ENCODE data around the gene PRKAG2.

DNA sequence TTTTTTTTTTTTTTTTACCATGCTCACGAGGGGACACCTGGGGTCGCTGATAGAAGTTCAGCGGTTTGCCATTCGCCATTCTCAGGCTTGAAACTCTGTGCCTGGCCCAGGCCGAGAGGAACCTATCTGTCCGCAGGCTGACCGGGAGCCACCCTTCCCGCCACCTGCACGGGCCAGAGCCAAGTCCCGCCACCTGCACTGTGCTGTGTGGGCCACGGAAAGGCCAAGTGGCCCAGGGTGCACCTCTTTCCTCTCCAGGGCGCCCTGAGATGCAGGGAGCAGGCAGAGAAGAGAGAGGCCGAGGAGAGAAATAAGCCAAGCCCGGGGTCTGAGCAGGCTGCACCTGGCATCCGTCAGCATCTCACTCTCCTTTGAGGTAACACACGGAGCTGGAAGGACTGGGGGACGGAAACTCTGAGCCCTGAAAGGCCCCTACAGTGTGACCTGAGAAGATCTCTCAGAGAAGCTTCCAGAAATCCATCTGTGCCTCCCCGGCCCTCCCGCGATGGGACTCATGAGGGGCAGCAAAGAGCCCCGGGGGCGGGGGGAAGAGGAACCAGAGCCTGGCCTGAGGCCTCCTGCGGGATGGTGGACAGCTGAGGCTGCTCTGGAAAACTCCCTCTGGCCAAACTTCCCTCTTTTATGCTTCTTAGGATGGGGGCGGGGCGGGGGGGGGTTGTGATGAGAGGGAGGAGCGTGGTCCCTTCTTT, 46.6 kb downstream of the PRKAG2 start:
- TF ChIP-seq, protein P1, sequence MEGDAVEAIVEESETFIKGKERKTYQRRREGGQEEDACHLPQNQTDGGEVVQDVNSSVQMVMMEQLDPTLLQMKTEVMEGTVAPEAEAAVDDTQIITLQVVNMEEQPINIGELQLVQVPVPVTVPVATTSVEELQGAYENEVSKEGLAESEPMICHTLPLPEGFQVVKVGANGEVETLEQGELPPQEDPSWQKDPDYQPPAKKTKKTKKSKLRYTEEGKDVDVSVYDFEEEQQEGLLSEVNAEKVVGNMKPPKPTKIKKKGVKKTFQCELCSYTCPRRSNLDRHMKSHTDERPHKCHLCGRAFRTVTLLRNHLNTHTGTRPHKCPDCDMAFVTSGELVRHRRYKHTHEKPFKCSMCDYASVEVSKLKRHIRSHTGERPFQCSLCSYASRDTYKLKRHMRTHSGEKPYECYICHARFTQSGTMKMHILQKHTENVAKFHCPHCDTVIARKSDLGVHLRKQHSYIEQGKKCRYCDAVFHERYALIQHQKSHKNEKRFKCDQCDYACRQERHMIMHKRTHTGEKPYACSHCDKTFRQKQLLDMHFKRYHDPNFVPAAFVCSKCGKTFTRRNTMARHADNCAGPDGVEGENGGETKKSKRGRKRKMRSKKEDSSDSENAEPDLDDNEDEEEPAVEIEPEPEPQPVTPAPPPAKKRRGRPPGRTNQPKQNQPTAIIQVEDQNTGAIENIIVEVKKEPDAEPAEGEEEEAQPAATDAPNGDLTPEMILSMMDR (IDR thresholded peaks at IDR 0.05) = no peak
- TF ChIP-seq GABPA (IDR thresholded peaks at IDR 0.05; ENCODE audit: low read depth) = no peak
- no peak for TF ChIP-seq EP300 (IDR thresholded peaks at IDR 0.05; ENCODE audit: borderline replicate concordance in 1 of 2, low read depth in 1 of 2, low read length in 1 of 2)
- no peak for TF ChIP-seq SMC3 (IDR thresholded peaks at IDR 0.05; ENCODE audit: low read depth, low read length)
- TF ChIP-seq, protein P2, sequence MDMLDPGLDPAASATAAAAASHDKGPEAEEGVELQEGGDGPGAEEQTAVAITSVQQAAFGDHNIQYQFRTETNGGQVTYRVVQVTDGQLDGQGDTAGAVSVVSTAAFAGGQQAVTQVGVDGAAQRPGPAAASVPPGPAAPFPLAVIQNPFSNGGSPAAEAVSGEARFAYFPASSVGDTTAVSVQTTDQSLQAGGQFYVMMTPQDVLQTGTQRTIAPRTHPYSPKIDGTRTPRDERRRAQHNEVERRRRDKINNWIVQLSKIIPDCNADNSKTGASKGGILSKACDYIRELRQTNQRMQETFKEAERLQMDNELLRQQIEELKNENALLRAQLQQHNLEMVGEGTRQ (IDR thresholded peaks at IDR 0.05; ENCODE audit: borderline replicate concordance, low read depth, low read length) = no peak
- no peak for TF ChIP-seq NRF1 (IDR thresholded peaks at IDR 0.05; ENCODE audit: low read depth, low read length)
- TF ChIP-seq RAD21 (IDR thresholded peaks at IDR 0.05; ENCODE audit: low read length) = no peak
- no peak for TF ChIP-seq RCOR1 (IDR thresholded peaks at IDR 0.05; ENCODE audit: low read length)
- no peak for TF ChIP-seq TEAD4 (IDR thresholded peaks at IDR 0.05; ENCODE audit: borderline replicate concordance, insufficient read depth)
- no peak for TF ChIP-seq POLR2AphosphoS5 (IDR thresholded peaks at IDR 0.05; ENCODE audit: low read depth, low read length)
- TF ChIP-seq, protein P3, sequence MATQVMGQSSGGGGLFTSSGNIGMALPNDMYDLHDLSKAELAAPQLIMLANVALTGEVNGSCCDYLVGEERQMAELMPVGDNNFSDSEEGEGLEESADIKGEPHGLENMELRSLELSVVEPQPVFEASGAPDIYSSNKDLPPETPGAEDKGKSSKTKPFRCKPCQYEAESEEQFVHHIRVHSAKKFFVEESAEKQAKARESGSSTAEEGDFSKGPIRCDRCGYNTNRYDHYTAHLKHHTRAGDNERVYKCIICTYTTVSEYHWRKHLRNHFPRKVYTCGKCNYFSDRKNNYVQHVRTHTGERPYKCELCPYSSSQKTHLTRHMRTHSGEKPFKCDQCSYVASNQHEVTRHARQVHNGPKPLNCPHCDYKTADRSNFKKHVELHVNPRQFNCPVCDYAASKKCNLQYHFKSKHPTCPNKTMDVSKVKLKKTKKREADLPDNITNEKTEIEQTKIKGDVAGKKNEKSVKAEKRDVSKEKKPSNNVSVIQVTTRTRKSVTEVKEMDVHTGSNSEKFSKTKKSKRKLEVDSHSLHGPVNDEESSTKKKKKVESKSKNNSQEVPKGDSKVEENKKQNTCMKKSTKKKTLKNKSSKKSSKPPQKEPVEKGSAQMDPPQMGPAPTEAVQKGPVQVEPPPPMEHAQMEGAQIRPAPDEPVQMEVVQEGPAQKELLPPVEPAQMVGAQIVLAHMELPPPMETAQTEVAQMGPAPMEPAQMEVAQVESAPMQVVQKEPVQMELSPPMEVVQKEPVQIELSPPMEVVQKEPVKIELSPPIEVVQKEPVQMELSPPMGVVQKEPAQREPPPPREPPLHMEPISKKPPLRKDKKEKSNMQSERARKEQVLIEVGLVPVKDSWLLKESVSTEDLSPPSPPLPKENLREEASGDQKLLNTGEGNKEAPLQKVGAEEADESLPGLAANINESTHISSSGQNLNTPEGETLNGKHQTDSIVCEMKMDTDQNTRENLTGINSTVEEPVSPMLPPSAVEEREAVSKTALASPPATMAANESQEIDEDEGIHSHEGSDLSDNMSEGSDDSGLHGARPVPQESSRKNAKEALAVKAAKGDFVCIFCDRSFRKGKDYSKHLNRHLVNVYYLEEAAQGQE (IDR thresholded peaks at IDR 0.05; ENCODE audit: low read depth, low read length) = no peak
- no peak for TF ChIP-seq EZH2phosphoT487 (IDR thresholded peaks at IDR 0.05; ENCODE audit: borderline replicate concordance, low read depth)
- TF ChIP-seq NFIC (IDR thresholded peaks at IDR 0.05; ENCODE audit: borderline replicate concordance) = no peak
- TF ChIP-seq, protein P4, sequence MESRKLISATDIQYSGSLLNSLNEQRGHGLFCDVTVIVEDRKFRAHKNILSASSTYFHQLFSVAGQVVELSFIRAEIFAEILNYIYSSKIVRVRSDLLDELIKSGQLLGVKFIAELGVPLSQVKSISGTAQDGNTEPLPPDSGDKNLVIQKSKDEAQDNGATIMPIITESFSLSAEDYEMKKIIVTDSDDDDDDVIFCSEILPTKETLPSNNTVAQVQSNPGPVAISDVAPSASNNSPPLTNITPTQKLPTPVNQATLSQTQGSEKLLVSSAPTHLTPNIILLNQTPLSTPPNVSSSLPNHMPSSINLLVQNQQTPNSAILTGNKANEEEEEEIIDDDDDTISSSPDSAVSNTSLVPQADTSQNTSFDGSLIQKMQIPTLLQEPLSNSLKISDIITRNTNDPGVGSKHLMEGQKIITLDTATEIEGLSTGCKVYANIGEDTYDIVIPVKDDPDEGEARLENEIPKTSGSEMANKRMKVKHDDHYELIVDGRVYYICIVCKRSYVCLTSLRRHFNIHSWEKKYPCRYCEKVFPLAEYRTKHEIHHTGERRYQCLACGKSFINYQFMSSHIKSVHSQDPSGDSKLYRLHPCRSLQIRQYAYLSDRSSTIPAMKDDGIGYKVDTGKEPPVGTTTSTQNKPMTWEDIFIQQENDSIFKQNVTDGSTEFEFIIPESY (IDR thresholded peaks at IDR 0.05; ENCODE audit: borderline replicate concordance, low read depth) = no peak
